Naive thymus-derived CD4-positive, alpha-beta T cell (primary cell): Measurements from ENCODE around the gene CHI3L2. TPM values are rescaled to one million over a fixed set of nuclear protein-coding genes. Genes with fewer than 3 reads are reported as not detected.

ENCODE experiments used
- ATAC-seq: fragments of 150-1000 bp; cut with Tn5 transposase; 2 replicates; pipeline ENCODE4 v1.10.0; 2021; ENCODE audit warnings: mild to moderate bottlenecking, moderate library complexity
- CTCF ChIA-PET: fragments of 350-600 bp; sonication (Branson Sonifier 250); formaldehyde crosslinking; loops from one replicate; lab custom pipeline; 2021; ENCODE audit warnings: antibody characterized with exemption; lab: Charles Lee
- POLR2A ChIA-PET: fragments of 350-600 bp; sonication (Branson Sonifier 250); formaldehyde crosslinking; loops from one replicate; lab custom pipeline; 2021; ENCODE audit warnings: antibody characterized with exemption, inconsistent platforms; lab: Charles Lee
- DNase-seq, 9 donors: peaks; one replicate each; pipeline versions ENCODE4 v3.0.0 to v3.0.0-alpha.2; 2020 to 2022; ENCODE audit warnings: mixed read lengths in 1 of 9
- H3K27ac ChIP-seq: one replicate; pipeline ENCODE4 v1.7.0; 2013; ENCODE audit warnings: mild to moderate bottlenecking, low read depth, low read length, moderate library complexity
- H3K27me3 ChIP-seq, 2 donors: one replicate each; pipeline ENCODE4 v1.7.0; 2013; ENCODE audit warnings: low read length in 2 of 2, mild to moderate bottlenecking in 2 of 2, moderate library complexity in 2 of 2; ENCODE audit not compliant: control insufficient read depth in 2 of 2, insufficient read depth in 2 of 2
- H3K36me3 ChIP-seq, 3 experiments: 1 replicate in 2 of 3; 2 replicates in 1 of 3; pipeline ENCODE4 v1.7.0; 2013; ENCODE audit warnings: low read length in 3 of 3, mild to moderate bottlenecking in 3 of 3, moderate library complexity in 1 of 3; ENCODE audit not compliant: insufficient read depth in 3 of 3, control insufficient read depth in 2 of 3
- H3K4me1 ChIP-seq, 2 donors: one replicate each; pipeline ENCODE4 v1.7.0; 2013; ENCODE audit warnings: low read length in 2 of 2, mild to moderate bottlenecking in 2 of 2, moderate library complexity in 1 of 2; ENCODE audit not compliant: control insufficient read depth in 2 of 2, insufficient read depth in 2 of 2
- H3K4me3 ChIP-seq: 2 replicates; pipeline ENCODE4 v1.7.0; 2013; ENCODE audit warnings: mild to moderate bottlenecking, low read length
- H3K9me3 ChIP-seq, 3 experiments: 1 replicate in 2 of 3; 2 replicates in 1 of 3; pipeline ENCODE4 v1.7.0; 2013; ENCODE audit warnings: low read length in 3 of 3; ENCODE audit not compliant: control insufficient read depth in 2 of 3
- H3K27ac Mint-ChIP-seq, 9 donors: one replicate each; pipeline ENCODE4 v1.8.0; 2020 to 2022; ENCODE audit warnings: mixed read lengths in 9 of 9, mild to moderate bottlenecking in 8 of 9, moderate library complexity in 5 of 9, inconsistent platforms in 2 of 9
- H3K27me3 Mint-ChIP-seq, 5 donors: one replicate each; pipeline ENCODE4 v1.8.0; 2021 to 2022; ENCODE audit warnings: mixed read lengths in 5 of 5, mild to moderate bottlenecking in 1 of 5
- H3K36me3 Mint-ChIP-seq, 5 donors: one replicate each; pipeline ENCODE4 v1.8.0; 2020 to 2022; ENCODE audit warnings: mixed read lengths in 5 of 5, mild to moderate bottlenecking in 3 of 5, inconsistent platforms in 1 of 5
- H3K4me1 Mint-ChIP-seq, 7 donors: one replicate each; pipeline ENCODE4 v1.8.0; 2020 to 2022; ENCODE audit warnings: mixed read lengths in 7 of 7, mild to moderate bottlenecking in 3 of 7, inconsistent platforms in 1 of 7
- H3K4me3 Mint-ChIP-seq, 10 donors: one replicate each; pipeline ENCODE4 v1.8.0; 2020 to 2022; ENCODE audit warnings: mild to moderate bottlenecking in 10 of 10, mixed read lengths in 10 of 10, moderate library complexity in 6 of 10, inconsistent platforms in 2 of 10
- H3K9me3 Mint-ChIP-seq, 11 donors: one replicate each; pipeline ENCODE4 v1.8.0; 2020 to 2022; ENCODE audit warnings: mixed read lengths in 11 of 11, mild to moderate bottlenecking in 4 of 11, inconsistent platforms in 1 of 11, moderate library complexity in 1 of 11
- intact Hi-C, 2 donors: fragments of 100-400 bp; cut with micrococcal nuclease; formaldehyde crosslinking; loops; one replicate each; pipeline ENCODE4 v1.15.1; 2023
- polyA plus RNA-seq, 2 donors: library from polyadenylated mRNA; unstranded; fragments of 300-500 nt; fragmentation: Illumina TruSeq; gene quantifications; one replicate each; pipeline ENCODE4 v1.2.3, GENCODE V29; 2021
- total RNA-seq, 6 experiments: library from RNA in 5 of 6; stranded (reverse) in 5 of 6; gene quantifications; 1 replicate in 5 of 6; 2 replicates in 1 of 6; pipeline ENCODE4 v1.2.3 and lab custom pipeline; 2021 to 2026

The CHI3L2 gene
- total and polyA plus RNA-seq, 7 experiments from 2014 or later: 7.0 to 136 (median 29.1) TPM

GRCh38 chr1:111202707-111203623 is 24.5 kb upstream of the CHI3L2 start:
- POLR2A ChIA-PET: interaction anchor here (1.0 to 26.6 kb wide), 5 partner anchors 15 to 131 kb away, joined by 3 to 1128 read pairs (median 6); partner anchors contain the start of genes CEPT1, CHI3L2 and DRAM2
- H3K4me3 ChIP-seq: peak overlapping the region; percentile 84

GRCh38 chr1:111203681-111204200 is 23.8 kb upstream of the CHI3L2 start:
- no peaks in the 10 kb centered on the region for H3K27me3 ChIP-seq
- Mint-ChIP-seq H3K36me3 (peaks cover under 1 to 24% (median 12%) of the 10 kb centered on the region in 5 donors), H3K27me3 (no peaks in the 10 kb centered on the region), H3K4me1 (peaks cover 32 to 76% (median 61%) of the 10 kb centered on the region in 7 donors), H3K4me3 (peak overlapping the region; percentile 90 to 100 (median 99)), H3K27ac (peak overlapping the region; percentile 80 to 99 (median 96)), H3K9me3 (peaks cover 0 to 4% (median 0%) of the 10 kb centered on the region in 11 donors)
- peak overlapping the region; percentile 84 for H3K4me3 ChIP-seq
- ChIA-PET POLR2A (interaction anchor here (0.7 to 26.6 kb wide), 5 partner anchors 15 to 130 kb away, joined by 3 to 1128 read pairs (median 5); partner anchors contain the start of genes CEPT1, CHI3L2 and DRAM2), CTCF (interaction anchor here (15.0 kb wide), 1 partner anchor 17 kb away, joined by 341 read pairs; the partner anchor contains the start of gene CHI3L2)
- H3K9me3 ChIP-seq: no peaks in the 10 kb centered on the region
- peaks cover 0 to 18% (median 7%) of the 10 kb centered on the region in 3 experiments for H3K36me3 ChIP-seq
- intact Hi-C loops: loop anchor here (1.0 to 10.0 kb wide), 12 partner anchors 13 to 866 kb away; partner anchors contain the start of genes ATP5PB (in 1 of the 2), CD53 (in 1 of the 2), DDX20 (in 1 of the 2) and INKA2 (in 1 of the 2)
- DNase-seq: peak; percentile 51 to 86 (median 82)
- peak overlapping the region; percentile 90 for H3K27ac ChIP-seq
- H3K4me1 ChIP-seq: peaks cover 30 to 32% of the 10 kb centered on the region in 2 donors
- peak; percentile 71 for ATAC-seq

More at GRCh38 chr1:111202707-111203623, 24.5 kb upstream of the CHI3L2 start:
- Histone ChIP-seq H3K36me3 (peaks cover 3 to 25% (median 7%) of the 10 kb centered on the region in 3 experiments), H3K27ac (peak overlapping the region; percentile 90), H3K27me3 (no peaks in the 10 kb centered on the region), H3K4me1 (peaks cover 30 to 32% of the 10 kb centered on the region in 2 donors), H3K9me3 (no peaks in the 10 kb centered on the region)
- H3K36me3 Mint-ChIP-seq: peaks cover 5 to 30% (median 19%) of the 10 kb centered on the region in 5 donors
- no peak for ATAC-seq
- CTCF ChIA-PET: interaction anchor here (0.6 to 15.0 kb wide), 4 partner anchors 8 to 54 kb away, joined by 3 to 341 read pairs (median 4); partner anchors contain the start of gene CHI3L2
- H3K27me3 Mint-ChIP-seq: no peaks in the 10 kb centered on the region
- H3K9me3 Mint-ChIP-seq: peaks cover 0 to 4% (median 0%) of the 10 kb centered on the region in 11 donors
- H3K4me3 Mint-ChIP-seq: peak overlapping the region; percentile 90 to 100 (median 99)
- H3K4me1 Mint-ChIP-seq: peaks cover 25 to 68% (median 56%) of the 10 kb centered on the region in 7 donors
- no peak for DNase-seq
- intact Hi-C loops: loop anchor here (2.0 to 10.0 kb wide), 10 partner anchors 144 to 866 kb away; partner anchors contain the start of genes ATP5PB (in 1 of the 2), CD53 (in 1 of the 2), DDX20 (in 1 of the 2) and INKA2 (in 1 of the 2)
- H3K27ac Mint-ChIP-seq: peak overlapping the region; percentile 91 to 99 (median 96)

DNA sequence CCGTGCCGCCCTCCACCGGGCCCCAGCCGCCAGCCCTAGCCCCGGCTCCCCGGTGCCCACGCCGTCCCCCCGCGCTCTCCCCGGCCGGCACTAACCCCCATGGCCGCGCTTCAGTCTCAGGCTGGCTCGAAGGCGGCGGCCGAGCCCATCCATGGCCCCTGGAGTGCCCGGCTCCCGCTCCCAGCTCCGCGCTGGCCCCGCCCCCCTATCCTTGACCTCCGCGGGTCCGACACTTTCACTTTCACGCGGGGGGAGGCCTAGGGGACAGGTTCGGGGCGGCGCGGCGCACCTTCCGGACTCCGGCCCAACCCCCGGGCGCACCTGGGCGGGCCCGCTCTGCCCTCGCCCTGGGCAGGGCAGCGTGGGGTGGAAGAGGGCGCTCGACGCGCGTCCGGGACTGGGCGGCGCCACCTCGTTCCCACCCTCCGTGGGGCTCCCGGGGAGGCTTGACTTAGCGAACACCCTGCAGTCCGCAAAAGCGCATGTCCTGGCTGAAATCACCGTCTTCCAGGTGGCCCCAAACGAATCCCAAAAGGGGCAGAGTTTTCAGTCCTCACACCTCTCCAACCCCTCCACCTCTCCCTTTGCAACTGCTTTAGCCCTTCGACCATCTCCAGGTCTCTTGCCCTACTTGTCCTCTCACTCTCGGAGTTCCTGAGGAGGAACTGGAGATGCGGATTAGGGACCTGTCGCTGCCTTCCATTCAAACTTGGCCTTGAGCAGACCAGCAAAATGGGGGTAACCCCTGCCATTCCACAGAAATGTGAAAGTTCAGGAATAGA is 23.1 kb upstream of the CHI3L2 start:
- Mint-ChIP-seq H3K36me3 (peaks cover 0 to 18% (median 10%) of the 10 kb centered on the region in 5 donors), H3K4me3 (peak overlapping the region; percentile 90 to 100 (median 99)), H3K27ac (peak overlapping the region; percentile 83 to 99 (median 96)), H3K4me1 (peaks cover 35 to 83% (median 66%) of the 10 kb centered on the region in 7 donors), H3K9me3 (peaks cover 0 to 4% (median 0%) of the 10 kb centered on the region in 11 donors), H3K27me3 (no peaks in the 10 kb centered on the region)
- H3K4me3 ChIP-seq: peak overlapping the region; percentile 84
- H3K36me3 ChIP-seq: peaks cover 0 to 11% (median under 1%) of the 10 kb centered on the region in 3 experiments
- CTCF ChIA-PET: interaction anchor here (15.0 kb wide), 1 partner anchor 17 kb away, joined by 341 read pairs; the partner anchor contains the start of gene CHI3L2
- H3K27ac ChIP-seq: peak overlapping the region; percentile 90
- H3K9me3 ChIP-seq: no peaks in the 10 kb centered on the region
- DNase-seq (peak; percentile 47 to 72 (median 65)), ATAC-seq (peak; percentile 81)
- POLR2A ChIA-PET: interaction anchor here (0.7 to 26.6 kb wide), 5 partner anchors 16 to 129 kb away, joined by 3 to 1128 read pairs (median 5); partner anchors contain the start of genes CEPT1, CHI3L2 and DRAM2
- no peaks in the 10 kb centered on the region for H3K27me3 ChIP-seq
- intact Hi-C loops: loop anchor here (1.0 to 10.0 kb wide), 11 partner anchors 12 to 867 kb away; partner anchors contain the start of genes CD53 (in 1 of the 2), DDX20 (in 1 of the 2), INKA2 (in 1 of the 2) and KCNA3 (in 1 of the 2)
- peaks cover 30 to 32% of the 10 kb centered on the region in 2 donors for H3K4me1 ChIP-seq

GRCh38 chr1:111204983-111205713 is 22.4 kb upstream of the CHI3L2 start:
- no peaks in the 10 kb centered on the region for H3K9me3 ChIP-seq
- ChIA-PET CTCF (interaction anchor here (15.0 kb wide), 1 partner anchor 16 kb away, joined by 341 read pairs; the partner anchor contains the start of gene CHI3L2), POLR2A (interaction anchor here (14.5 to 26.6 kb wide), 2 partner anchors 16 to 17 kb away, joined by 248 to 1128 read pairs; partner anchors contain the start of gene CHI3L2)
- peaks cover 30 to 32% of the 10 kb centered on the region in 2 donors for H3K4me1 ChIP-seq
- intact Hi-C loops: loop anchor here (1.0 to 10.0 kb wide), 11 partner anchors 11 to 868 kb away; partner anchors contain the start of genes CD53 (in 1 of the 2), DDX20 (in 1 of the 2), INKA2 (in 1 of the 2) and KCNA3 (in 1 of the 2)
- Mint-ChIP-seq H3K27ac (peak overlapping the region; percentile 83 to 99 (median 96)), H3K4me1 (peaks cover 40 to 90% (median 72%) of the 10 kb centered on the region in 7 donors), H3K36me3 (peaks cover 0 to 10% (median 4%) of the 10 kb centered on the region in 5 donors), H3K9me3 (peaks cover 0 to 4% (median 0%) of the 10 kb centered on the region in 11 donors), H3K4me3 (peak overlapping the region; percentile 79 to 99 (median 93)), H3K27me3 (no peaks in the 10 kb centered on the region)
- H3K27ac ChIP-seq: peak overlapping the region; percentile 90
- peak overlapping the region; percentile 84 for H3K4me3 ChIP-seq
- peaks cover 0 to 4% (median 0%) of the 10 kb centered on the region in 3 experiments for H3K36me3 ChIP-seq
- ATAC-seq (no peak), DNase-seq (no peak)
- H3K27me3 ChIP-seq: no peaks in the 10 kb centered on the region

- Histone ChIP-seq H3K4me3 (no peak overlapping the region), H3K9me3 (no peaks in the 10 kb centered on the region), H3K36me3 (peaks cover 0 to 3% (median 0%) of the 10 kb centered on the region in 3 experiments), H3K27me3 (no peaks in the 10 kb centered on the region), H3K27ac (peak overlapping the region; percentile 90), H3K4me1 (peaks cover 30 to 32% of the 10 kb centered on the region in 2 donors)
- ChIA-PET POLR2A (interaction anchor here (0.8 to 4.5 kb wide), 2 partner anchors 12 to 19 kb away, joined by 3 to 88 read pairs; no protein-coding TSS in a partner anchor), CTCF (interaction anchor here (0.8 kb wide), 1 partner anchor 14 kb away, joined by 4 read pairs; no protein-coding TSS in a partner anchor)
- Mint-ChIP-seq H3K27me3 (no peaks in the 10 kb centered on the region), H3K4me1 (peaks cover 45 to 91% (median 72%) of the 10 kb centered on the region in 7 donors), H3K36me3 (peaks cover 0 to 5% (median 0%) of the 10 kb centered on the region in 5 donors), H3K4me3 (peak overlapping the region in 9 of 10 donors; percentile 29 to 99 (median 88)), H3K27ac (peak overlapping the region; percentile 65 to 99 (median 96)), H3K9me3 (peaks cover 0 to 4% (median 0%) of the 10 kb centered on the region in 11 donors)
- DNase-seq (no peak), ATAC-seq (no peak)
- intact Hi-C loops: loop anchor here (10.0 kb wide), 2 partner anchors 419 to 571 kb away; no protein-coding TSS in a partner anchor
Observed at GRCh38 chr1:111205714-111206050, 21.8 kb upstream of the CHI3L2 start.
